Measurements from ENCODE around the gene GPR55. TPM values are rescaled to one million over a fixed set of nuclear protein-coding genes. Genes with fewer than 3 reads are reported as not detected.
"Not testable (repeated sequence)": the region's sequence is repeated elsewhere in the genome, so short reads cannot be mapped to it uniquely, and the experiment has no call there.

The GPR55 gene
- total RNA-seq, 1 donor from 2014 or later: 0.03 TPM

- no peak for DNase-seq (ENCODE audit: low read depth)
Observed at GRCh38 chr2:230951396-230951795, 26.4 kb upstream of the GPR55 start.

GRCh38 chr2:230950874-230951339, 25.9 kb upstream of the GPR55 start:
- DNase-seq (ENCODE audit: low read depth): no peak

- no peak for DNase-seq (ENCODE audit: low read depth)
Observed at GRCh38 chr2:230949966-230950873, 25.2 kb upstream of the GPR55 start.

- no peak for DNase-seq (ENCODE audit: low read depth)
Observed at GRCh38 chr2:230947908-230948365, 22.9 kb upstream of the GPR55 start.

- no peak for DNase-seq (ENCODE audit: low read depth)
Observed at GRCh38 chr2:230947235-230947576, 22.2 kb upstream of the GPR55 start.

GRCh38 chr2:230946429-230947234, 21.6 kb upstream of the GPR55 start:
- DNase-seq (ENCODE audit: low read depth): no peak

- no peak for DNase-seq (ENCODE audit: low read depth)
Observed at GRCh38 chr2:230944757-230945372, 19.8 kb upstream of the GPR55 start.

GRCh38 chr2:230944123-230944653, 19.1 kb upstream of the GPR55 start:
- no peak for DNase-seq (ENCODE audit: low read depth)

- no peak for DNase-seq (ENCODE audit: low read depth)
Observed at GRCh38 chr2:230942920-230943896, 18.2 kb upstream of the GPR55 start.

GRCh38 chr2:230942371-230942770, 17.3 kb upstream of the GPR55 start:
- DNase-seq (ENCODE audit: low read depth): no peak

GRCh38 chr2:230941202-230942180, 16.4 kb upstream of the GPR55 start:
- DNase-seq (ENCODE audit: low read depth): no peak

- no peak for DNase-seq (ENCODE audit: low read depth)
Observed at GRCh38 chr2:230940471-230940815, 15.4 kb upstream of the GPR55 start.

- DNase-seq (ENCODE audit: low read depth): no peak
Observed at GRCh38 chr2:230939691-230940470, 14.8 kb upstream of the GPR55 start.

- no peak for DNase-seq (ENCODE audit: low read depth)
Observed at GRCh38 chr2:230939066-230939591, 14.1 kb upstream of the GPR55 start.

- DNase-seq (ENCODE audit: low read depth): no peak
Observed at GRCh38 chr2:230938516-230939065, 13.5 kb upstream of the GPR55 start.

- no peak for DNase-seq (ENCODE audit: low read depth)
Observed at GRCh38 chr2:230938098-230938497, 13.1 kb upstream of the GPR55 start.

- DNase-seq (ENCODE audit: low read depth): no peak
Observed at GRCh38 chr2:230937362-230937761, 12.3 kb upstream of the GPR55 start.

GRCh38 chr2:230936243-230936642, 11.2 kb upstream of the GPR55 start:
- not testable (repeated sequence) for DNase-seq (ENCODE audit: low read depth)

Data from myocyte (in vitro differentiated cells).